Epithelial cell of esophagus (primary cell): Measurements from ENCODE around the gene GALNT13.

Source experiments
- DNase-seq: peaks from one replicate; pipeline ENCODE4 v3.0.0; 2010; ENCODE audit warnings: low read depth
- H3K4me3 ChIP-seq: 2 replicates; pipeline ENCODE4 v1.5.1; 2011; ENCODE audit warnings: mild to moderate bottlenecking, low read length, control low read depth
- TF ChIP-seq, protein P1 (sequence below): IDR thresholded peaks from 2 replicates; pipeline ENCODE4 v1.5.1; 2011; ENCODE audit warnings: low read depth, mild to moderate bottlenecking, low read length, control low read depth, inconsistent platforms; ENCODE audit not compliant: insufficient read depth; ENCODE audit errors: missing control alignments

The GALNT13 gene

DNA sequence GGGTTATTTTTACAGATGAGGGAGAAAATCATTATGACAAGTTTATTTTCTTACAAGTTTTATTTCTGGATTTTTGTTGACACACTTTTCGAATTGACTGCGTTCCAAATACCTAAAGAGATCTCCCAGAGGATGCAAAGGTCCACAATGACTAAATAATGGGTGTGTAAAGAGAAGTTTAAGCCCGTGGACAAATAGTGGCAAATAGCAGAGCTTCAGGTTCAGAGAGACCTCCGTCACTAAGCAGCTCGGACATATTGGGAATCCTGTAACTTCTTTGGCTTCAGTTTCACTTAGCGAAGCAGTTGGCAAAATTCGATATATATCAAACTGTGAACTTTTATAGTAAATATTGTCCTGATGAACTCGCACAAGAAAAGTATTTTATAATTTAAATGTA, 556.3 kb downstream of the GALNT13 start:
- no peak for DNase-seq

GRCh38 chr2:154433010-154433409, 561.3 kb downstream of the GALNT13 start:
- no peak overlapping the region for H3K4me3 ChIP-seq
- TF ChIP-seq, protein P1, sequence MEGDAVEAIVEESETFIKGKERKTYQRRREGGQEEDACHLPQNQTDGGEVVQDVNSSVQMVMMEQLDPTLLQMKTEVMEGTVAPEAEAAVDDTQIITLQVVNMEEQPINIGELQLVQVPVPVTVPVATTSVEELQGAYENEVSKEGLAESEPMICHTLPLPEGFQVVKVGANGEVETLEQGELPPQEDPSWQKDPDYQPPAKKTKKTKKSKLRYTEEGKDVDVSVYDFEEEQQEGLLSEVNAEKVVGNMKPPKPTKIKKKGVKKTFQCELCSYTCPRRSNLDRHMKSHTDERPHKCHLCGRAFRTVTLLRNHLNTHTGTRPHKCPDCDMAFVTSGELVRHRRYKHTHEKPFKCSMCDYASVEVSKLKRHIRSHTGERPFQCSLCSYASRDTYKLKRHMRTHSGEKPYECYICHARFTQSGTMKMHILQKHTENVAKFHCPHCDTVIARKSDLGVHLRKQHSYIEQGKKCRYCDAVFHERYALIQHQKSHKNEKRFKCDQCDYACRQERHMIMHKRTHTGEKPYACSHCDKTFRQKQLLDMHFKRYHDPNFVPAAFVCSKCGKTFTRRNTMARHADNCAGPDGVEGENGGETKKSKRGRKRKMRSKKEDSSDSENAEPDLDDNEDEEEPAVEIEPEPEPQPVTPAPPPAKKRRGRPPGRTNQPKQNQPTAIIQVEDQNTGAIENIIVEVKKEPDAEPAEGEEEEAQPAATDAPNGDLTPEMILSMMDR: no peak
- peak; percentile 1 for DNase-seq

More for the DNA sequence above, 556.3 kb downstream of the GALNT13 start:
- TF ChIP-seq, protein P1: no peak
- no peak overlapping the region for H3K4me3 ChIP-seq

- TF ChIP-seq, protein P1: no peak
- no peak for DNase-seq
- no peak overlapping the region for H3K4me3 ChIP-seq
These were observed 565.4 kb downstream of the GALNT13 start for GRCh38 chr2:154437104-154437503.

DNA sequence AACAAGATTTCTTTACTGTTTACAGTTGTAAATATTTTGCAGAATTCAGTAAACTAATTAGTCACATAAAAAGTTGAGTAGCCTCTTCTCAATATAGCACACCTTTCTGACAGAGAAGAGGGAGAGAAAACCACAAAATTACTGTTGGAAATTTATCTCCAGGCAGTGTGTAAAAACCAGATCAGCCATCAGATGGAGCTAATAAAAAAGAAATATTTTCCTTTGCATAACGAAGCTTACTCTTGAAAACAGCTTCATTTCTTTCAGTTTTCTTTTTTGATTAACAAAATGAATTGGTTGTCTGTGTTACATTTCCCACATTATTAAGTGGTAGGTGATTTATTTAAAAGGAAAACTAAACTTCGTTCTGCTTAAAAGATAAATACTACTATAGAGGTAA, 567.4 kb downstream of the GALNT13 start:
- no peak for DNase-seq
- TF ChIP-seq, protein P1: peak; percentile 13
- H3K4me3 ChIP-seq: no peak overlapping the region

- no peak for DNase-seq
- TF ChIP-seq, protein P1: no peak
- no peak overlapping the region for H3K4me3 ChIP-seq
These were observed 572.2 kb downstream of the GALNT13 start for GRCh38 chr2:154443919-154444318.

DNA sequence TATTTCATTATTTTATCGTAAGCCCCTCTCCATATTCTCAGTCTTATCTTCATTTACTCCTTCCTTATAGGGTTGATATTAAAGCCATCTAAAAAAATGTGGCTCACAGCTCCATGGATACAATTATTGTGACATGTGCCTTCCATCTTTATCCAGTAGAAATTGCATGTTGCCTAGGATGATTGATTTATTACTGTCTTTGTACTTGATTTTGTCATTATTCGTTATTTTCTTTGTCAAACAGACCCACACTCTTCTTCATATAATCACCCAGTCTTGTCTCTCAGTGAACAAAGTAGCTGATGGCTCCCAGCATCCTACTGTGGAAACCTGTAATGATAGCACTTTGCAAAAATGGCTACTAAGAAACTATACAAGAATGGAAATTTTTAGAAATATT, 574.6 kb downstream of the GALNT13 start:
- TF ChIP-seq, protein P1: no peak
- no peak for DNase-seq
- H3K4me3 ChIP-seq: no peak overlapping the region

DNA sequence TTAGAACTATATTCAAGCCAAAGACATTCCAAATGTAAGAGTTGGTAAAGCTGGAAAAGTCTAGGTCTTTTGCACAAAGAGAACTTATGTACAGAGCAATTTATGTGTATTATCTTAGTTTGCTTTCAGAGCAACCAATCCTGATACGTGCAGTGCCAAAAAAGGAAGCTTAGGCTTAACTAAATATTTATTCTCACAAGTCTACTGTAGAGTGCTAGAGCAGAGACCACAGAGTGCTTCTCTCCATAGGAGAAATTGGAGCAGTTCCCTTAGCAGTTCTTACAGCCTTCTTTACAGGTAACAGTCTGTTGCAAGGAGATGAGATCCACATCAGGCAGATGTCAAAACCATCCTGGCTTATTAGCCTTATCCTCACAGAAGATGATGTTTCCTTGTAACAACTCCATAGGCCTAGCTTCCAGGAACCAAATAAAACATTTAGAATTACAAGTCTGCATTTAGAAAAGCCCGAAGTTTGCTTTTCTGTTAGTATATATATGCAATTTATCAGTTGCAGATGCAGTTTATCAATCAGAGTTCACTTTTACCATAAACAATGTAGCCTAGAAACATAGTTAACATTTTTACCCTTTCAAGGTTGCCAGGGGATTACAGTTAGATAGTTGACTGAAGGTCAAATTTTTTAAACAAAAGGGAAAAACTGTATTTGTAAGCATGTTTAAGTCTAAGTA, 576.2 kb downstream of the GALNT13 start:
- no peak for DNase-seq
- H3K4me3 ChIP-seq: no peak overlapping the region
- TF ChIP-seq, protein P1: no peak
